Activated CD4-positive, alpha-beta T cell treated with anti-CD3 and anti-CD28 coated beads, Interleukin-2, Interleukin-6, amounts not matched to agents 100 ng/mL and 50 ng/mL, durations not matched to agents 16 hours and 8 hours (primary cell): ENCODE results near the gene GALNTL6.
"Not testable (repeated sequence)": the region's sequence is repeated elsewhere in the genome, so short reads cannot be mapped to it uniquely, and the experiment has no call there.

Experiments
- DNase-seq: peaks from one replicate; pipeline ENCODE4 v3.0.0-alpha.2; 2020

GALNTL6 gene

DNA sequence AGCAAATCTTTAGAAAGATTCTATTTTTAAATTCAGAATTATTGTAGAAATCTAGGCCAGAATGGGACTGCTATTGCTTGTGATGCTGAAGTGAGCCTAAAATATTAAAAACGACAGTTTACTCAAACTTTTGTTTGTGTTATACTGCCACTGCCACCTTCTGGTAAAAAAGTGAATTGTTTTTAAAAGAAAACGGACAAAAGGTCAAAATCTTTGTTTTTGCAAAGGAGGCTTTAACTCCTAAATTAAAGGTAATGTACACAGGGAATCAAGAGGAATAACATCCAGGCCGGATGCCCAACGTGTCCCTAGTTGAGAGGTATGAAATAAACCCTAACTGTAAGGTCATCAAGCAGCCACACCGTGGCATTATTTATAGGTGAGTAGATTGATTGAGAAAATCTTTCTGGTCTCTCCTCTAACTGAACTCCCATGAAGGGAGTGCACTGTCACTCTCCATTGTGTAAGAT lies 1017.1 kb downstream of the GALNTL6 start:
- no peak for DNase-seq

DNA sequence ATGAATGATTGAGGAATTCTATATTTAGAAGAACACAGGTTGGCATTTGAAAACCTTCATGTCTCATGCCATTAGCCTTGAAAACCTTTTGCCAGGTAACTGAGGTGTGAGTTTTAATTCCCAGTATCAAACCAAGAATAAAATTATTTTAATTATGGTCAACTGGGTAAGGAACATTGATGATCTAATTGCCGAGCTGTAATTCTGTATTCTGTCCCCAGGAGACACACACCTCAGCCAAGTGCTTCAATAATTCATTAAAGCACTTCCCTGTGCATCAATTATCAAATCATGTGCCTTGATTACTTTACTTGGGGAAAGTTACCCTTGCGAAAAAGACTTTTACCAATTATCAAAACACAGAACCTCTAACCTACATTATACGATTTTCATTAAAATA lies 1023.5 kb downstream of the GALNTL6 start:
- DNase-seq, result no peak

DNA sequence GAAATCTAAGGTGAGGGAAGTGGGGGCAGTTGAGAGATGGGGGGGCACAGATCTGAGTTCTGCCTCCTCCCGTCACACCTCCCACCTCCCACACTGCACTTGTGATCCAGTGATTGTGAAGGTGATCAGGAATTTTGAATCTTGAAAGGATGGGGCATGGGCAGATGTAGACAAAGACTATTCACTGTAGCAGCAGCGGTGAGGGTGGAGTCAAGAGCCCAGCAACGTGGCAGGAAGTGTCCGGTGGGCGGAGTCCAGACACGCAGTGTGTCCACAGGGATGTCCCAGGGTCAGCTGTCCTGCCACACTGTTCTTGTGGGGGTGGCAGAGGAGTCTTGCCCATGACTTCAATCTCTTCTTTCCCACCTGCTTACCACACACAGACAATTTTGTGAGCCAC lies 1024.9 kb downstream of the GALNTL6 start:
- no peak for DNase-seq

DNA sequence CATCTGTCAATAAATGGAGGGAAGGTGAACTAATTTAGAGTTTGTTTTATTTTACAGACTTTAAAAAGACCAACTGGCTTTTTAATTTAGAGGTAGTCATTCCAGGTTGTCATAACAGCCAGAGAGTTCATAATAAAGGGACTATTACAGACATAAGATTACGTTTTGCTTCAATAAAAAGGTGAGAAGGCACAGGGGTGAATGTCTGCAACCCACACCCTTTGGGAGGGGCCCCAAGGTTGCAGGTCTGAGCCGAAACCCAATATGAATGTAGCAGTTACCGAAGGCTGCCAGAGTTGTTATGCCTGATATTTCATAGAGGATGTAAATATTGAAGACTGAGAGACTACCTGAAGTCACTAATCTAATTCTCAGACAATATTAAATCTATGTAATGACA lies 1025.7 kb downstream of the GALNTL6 start:
- no peak for DNase-seq

DNA sequence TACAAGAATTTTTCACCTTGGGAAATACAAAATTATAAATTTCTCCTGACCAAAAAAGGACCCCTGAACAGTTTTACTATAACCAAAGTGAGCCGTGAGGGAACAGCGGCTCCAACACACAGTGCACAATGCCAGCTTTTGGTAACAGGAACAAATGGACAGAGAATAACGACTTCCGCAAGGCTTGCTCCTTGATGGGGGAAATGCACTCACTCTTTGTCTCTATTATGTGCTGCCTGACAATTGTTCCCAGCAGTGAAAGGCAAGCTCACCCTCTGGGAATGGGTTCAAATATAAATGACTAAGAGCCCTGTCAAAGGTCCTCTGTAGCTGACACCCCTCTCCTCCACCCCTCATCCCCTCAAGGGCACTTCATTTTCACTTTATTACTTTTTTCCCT lies 1029.6 kb downstream of the GALNTL6 start:
- no peak for DNase-seq

DNA sequence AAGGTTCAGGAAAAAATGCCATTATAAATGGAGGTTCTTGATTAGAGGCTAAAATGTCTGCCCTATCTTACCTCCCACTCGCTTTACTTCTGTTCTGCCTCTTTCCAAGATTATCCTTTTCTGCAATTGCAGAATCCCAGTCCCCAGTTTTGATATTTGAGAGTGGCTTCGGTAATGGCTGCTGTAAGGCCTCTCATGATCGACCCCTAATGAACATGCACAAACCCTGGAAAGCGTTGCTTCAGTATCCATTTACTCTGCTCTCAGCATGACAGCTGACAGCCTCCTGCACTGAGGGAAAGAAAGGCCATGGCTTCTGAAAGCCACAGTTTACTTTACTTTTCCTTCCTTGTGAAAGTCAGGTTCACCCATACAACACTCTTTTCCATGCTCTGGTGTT lies 1030.0 kb downstream of the GALNTL6 start:
- no peak for DNase-seq

DNA sequence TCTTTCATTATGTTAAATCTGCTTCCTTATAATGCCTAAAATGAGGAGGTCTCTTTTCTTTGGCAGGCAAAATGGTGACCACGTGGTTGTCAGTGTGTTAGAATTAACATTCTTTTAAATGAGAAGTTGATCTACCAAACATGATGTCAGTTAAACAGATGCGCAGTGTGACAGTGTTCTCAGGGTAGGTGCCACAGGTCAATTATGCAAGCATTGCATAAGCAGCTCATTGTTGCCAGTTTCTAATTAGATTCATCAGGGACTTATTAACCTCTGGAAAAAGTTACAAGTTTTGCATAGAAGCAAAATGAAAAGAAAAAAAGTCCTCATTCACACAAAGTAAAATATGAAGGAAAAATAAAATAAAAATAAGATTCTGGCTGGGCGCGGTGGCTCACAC lies 1031.4 kb downstream of the GALNTL6 start:
- no peak for DNase-seq

DNA sequence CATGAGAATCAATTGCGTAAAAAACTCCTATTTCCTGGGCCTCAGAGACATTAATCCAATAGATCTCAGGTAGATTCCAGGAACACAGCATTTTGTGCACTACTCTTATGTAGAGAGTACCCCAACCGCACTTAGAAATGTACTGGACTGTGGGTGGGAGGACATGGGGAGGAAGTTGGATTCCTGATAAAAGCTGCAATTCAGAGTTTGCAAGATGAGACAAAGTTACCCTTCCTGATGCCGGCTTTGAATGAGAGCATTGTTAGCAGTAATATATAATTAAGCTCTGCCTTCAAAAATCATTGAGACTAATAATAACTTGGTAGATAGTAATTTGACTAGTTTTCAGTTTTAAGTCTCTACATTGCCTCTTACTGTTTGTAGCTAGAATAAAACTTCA lies 1032.1 kb downstream of the GALNTL6 start:
- no peak for DNase-seq

DNA sequence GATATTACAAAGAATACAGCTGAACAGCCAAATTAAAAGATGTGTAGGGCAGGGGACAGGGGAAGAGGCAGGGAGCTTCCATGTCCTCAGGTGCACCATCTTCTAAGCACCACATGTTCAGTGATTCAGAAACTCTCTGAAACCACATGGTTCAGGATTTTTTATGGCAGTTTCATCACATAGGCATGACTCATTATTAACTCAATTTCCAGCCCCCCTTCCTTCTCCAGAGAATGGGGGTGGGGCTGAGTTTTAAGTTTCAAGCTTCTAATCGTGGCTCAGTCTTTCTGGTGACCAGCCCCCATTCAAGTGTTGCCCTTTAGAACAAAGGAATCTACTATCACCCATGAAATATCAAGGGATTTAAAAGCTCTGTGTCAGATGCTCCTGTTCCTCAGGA lies 1037.6 kb downstream of the GALNTL6 start:
- no peak for DNase-seq

DNA sequence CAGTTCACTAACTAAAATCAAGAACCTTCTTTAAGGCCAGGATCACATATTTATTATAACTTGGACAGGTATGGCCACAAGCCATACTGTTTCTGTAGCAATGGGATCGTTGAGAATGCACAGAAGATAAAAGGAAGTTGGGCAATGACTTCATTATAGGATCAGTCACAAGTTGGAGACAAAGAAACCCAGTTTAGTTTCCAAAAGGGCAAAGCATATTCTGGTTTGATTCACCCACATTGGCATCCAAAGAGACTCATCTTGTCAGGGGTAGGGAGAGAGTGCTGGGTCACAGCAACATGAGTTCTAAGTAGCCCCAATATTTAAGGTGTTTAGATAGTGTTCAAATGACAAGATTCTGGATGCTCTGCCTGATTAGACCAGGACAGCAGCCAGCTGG lies 1038.3 kb downstream of the GALNTL6 start:
- no peak for DNase-seq

DNA sequence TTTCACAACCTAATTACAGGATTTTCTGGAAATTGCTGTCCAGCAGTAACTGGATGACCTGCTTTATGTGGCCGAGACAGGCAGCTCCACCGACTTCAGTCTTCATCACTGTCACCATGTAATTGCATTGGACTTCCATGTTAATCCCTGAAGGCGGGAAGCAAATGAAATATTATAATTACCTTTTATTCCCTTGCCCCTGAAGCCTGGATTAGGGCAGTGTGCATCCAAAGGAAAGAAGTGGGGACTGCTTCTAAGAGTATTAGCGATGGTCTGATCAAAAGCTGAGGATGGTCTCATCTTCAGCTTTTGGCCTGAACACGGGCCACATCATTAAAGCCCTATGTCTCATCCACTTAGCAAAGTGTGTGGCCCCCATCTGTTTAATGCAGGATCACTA lies 1043.8 kb downstream of the GALNTL6 start:
- no peak for DNase-seq

DNA sequence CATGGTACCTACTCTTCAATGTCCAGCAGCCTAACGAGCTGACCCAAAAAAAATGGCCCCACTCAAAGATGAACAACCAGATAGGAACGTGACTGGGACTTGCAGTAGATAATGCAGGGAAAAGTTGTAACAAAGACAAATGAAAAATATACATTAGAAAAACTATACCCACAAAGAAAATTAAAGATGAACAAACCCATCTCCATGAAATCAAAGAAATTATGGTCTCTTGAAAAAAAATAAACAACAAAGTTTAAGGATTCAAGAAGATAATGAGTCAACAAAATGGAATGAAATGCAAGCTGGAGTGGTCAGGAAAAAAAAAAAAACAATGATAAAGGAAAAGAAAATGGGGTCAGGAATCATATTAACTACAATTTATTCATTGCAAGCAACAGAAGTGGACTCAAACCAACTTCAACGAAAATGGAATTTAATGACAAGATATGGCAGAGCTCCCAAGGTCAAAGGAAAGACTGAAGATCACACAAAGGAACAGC lies 1045.6 kb downstream of the GALNTL6 start:
- no peak for DNase-seq

DNA sequence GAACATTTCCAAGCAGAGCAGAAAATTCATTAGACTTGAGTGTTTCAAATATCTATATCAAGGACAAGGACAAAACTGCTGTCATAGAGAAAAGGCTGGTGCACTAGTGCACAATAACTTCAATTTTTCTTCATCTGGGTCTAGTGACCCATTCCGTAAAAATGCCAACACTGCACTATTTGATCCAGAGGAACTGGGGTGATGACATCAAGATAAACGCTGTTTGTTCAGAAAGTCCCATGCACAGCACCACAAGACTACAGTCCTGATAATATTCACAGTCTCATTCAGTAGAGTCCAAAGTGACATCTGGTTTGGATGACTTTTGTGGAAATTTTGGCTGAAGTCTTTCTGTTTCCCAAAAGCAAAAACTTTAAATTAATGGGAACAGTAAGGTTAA lies 1051.9 kb downstream of the GALNTL6 start:
- DNase-seq, result no peak

DNA sequence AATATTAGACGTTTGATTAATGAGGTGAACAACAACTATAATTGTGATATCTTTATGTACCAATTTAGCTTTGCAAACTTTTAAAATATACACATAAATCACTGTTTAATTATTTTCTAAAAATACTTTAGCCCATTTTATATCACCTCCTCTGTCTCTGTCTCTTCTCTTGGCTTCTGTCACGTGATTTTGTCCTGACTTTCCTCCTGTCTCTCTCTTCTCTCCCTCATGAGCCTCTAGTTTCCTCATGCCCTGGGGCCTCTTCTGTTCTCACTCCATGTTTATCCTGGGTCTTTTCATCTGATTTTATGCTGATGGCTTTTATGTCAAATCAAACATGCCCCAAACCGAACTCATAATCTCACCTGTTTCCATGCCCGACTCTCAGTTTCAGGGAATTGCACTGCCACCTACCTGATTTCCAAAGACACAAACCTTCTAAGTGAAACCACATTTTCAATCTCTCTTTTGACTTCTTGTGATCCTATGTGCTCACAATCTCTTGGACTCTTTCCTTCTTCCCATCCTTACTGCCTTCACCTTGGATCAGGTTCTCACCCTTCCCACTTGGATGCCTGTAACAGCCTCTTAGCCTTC lies 1052.4 kb downstream of the GALNTL6 start:
- DNase-seq, result no peak

DNA sequence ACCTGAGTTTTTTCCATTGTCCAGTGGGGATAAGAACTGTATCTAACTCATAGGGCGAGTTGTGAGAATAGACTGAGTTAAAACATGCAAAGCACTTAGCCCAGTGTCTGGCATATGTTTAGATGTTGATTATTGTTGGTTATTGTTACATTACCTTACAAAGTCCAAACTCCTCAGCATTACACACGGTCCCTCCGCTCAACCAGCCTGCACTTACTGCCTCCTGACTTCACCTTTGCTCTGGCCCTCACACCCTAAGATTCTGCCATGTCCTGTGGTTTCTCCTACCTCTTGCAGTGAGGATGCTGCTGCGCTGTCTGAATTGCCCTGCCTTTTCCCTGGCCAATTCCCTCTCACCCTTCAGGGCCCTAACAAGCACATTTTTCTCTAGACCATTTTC lies 1053.2 kb downstream of the GALNTL6 start:
- no peak for DNase-seq

DNA sequence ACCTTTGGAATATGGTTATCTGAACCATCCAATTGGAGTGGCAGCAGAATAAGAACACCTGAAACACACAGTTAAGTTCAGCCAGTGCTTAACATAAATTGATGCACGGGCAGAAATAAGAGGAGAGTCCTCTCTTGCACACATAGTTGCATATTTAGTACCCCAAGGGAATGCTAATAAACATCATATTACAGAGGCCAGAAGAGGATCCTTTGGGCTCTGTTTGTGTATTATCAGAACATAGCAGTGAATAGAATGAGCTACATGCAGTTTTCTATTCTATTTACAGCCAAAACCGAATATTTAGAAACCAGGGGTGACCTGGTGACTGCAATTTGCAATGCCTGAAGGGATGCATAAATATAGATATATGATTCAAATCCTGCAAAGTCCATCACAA lies 1054.6 kb downstream of the GALNTL6 start:
- DNase-seq, result no peak

DNA sequence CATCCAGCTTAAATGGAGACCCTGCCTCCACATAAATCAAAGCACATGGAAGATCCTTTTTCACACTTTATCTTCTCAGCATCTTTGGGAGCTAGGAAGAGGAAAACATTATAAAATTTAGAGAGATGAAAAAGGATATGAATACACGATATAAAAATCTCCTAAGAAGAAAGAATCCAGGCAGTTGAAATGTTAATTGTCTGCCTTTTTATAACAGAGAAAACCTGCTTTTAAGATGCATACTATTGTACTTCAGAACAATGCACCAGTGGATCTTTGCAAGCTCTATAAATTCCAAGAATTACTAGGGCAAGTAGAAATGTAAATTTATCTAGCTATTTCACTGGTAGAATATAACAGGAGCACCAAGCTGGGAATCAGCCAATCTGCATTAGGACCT lies 1055.1 kb downstream of the GALNTL6 start:
- DNase-seq, result no peak

DNA sequence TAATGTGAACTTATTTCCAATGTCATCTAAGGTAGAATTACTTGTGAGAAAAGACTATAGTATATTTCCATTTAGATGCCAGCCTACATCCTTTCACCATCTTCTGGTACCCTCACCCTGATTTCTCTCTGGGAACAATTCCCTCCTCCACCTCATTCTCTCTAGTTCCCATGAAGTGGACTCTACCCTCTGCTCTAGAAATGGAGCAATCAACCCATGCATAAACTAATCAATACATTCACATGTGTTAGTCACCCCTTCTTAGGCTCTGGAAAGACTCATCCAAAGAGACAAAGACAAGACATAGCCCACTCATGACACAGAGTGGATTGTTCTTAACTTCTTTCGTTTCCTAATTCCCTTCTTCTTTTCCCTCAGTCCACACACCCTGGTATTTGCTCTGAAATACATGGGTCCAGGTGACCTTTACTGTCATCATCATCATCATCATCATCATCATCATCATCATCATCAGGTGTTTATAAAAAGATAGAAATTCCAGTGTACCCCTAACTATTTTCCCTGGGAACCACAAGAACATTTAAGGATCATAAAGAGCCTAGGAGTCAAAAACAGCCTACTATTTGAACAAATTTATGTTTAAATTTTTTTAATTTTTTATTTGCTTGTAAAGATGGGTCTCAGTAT lies 1056.5 kb downstream of the GALNTL6 start:
- DNase-seq, result no peak

DNA sequence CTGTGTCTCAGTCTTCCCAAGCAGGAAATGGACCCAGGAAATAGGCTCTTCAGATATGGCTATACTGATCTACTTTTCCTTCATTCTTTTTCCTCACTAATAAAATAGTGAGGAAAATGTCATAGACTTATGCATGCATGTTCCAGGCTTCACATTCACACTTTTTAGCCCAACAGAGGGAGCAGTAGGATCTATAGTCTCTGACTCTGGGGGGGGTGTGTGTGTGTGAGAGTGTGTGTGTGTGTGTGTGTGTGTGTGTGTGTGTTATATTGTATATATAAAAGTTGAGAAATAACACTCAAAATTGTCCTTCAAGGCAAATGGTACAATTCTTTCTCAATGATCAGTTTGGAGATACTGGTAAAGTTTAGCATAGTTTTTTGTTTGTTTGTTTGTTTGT lies 1058.2 kb downstream of the GALNTL6 start:
- DNase-seq, result no peak

DNA sequence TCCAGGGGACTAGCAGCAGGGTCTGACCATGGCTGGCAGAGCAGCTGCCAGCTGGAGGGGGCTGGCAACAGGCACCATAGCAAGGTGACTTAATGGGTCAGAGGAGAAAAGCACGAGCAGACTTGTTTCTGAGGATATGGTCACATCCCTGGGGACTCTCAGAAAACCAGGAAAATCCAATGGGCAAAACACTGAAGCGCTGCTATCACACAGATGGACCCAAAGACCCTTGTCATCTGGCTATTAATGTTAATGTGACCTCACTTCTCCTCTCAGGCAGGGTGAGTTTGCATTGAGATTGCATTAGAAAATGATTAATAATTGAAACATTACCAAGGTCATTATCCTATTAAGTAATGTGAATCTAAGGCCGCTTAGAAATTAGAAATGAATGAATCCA lies 1061.7 kb downstream of the GALNTL6 start:
- DNase-seq, result no peak

DNA sequence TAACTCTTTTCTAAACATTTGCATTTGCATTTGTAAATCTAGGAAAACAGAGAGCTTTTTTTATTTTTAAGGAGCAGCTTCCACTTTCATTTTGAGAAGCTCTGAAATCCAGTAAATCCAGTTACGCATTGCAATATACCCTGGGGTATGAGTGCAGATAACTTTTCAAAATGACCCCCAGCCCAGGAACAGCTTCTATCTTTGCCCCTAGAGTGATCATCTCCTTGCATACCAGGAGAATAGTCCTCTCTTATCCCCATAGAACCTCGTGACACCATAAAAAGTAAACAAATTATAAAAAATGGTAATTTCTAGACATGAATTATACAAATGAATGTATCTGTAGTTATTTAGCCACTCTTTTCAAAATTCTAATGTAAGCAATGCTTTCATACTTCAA lies 1063.2 kb downstream of the GALNTL6 start:
- no peak for DNase-seq

DNA sequence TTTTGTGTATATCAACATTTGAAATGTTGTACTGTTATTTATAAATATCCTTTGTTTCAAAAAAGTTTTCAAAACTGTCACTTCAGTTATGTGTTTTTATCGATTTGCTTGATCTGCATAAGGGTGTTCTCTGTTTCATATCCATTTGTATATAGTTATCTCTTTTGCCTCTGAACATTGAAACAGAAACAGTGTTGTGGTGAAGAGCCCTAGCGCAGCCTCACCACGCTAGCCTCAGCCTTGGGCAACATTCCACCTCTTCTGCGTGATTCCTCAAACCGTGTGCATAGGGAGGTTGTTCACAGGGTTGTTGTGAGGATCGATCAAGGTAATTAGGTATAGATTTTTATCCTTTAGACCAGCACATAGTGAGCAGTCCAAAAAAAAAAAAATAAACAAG lies 1068.4 kb downstream of the GALNTL6 start:
- no peak for DNase-seq

DNA sequence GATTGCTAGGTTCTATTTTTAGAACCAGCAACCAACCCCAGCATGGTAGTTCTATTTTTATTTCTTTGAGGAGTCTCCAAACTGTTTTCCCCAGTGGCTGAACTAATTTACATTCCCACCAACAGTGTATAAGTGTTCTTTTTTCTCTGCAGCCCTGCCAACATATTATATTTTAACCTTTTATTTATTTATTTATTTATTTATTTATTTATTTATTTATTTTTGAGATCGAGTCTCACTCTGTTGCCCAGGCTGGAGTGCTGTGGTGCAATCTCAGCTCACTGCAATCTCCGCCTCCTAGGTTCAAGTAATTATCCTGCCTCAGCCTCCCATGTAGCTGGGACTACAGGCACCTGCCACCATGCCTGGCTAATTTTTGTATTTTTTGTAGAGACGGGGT lies 1074.2 kb downstream of the GALNTL6 start:
- not testable (repeated sequence) for DNase-seq

DNA sequence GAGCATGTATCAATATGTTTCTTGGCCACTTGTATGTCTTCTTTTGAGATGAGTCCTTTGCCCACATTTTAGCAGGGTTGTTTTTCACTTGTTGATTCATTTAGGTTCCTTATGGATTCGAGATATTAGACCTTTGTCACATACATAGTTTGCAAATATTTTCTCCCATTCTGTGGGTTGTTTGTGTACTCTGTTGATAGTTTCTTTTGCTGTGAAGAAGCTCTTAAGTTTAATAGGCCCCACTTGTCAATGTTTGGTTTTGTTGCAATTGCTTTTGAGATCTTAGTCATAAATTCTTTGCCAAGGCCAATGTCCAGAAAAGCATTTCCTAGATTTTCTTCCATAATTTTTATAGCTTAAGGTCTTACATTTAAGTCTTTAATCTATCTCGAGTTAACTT lies 1074.8 kb downstream of the GALNTL6 start:
- no peak for DNase-seq

DNA sequence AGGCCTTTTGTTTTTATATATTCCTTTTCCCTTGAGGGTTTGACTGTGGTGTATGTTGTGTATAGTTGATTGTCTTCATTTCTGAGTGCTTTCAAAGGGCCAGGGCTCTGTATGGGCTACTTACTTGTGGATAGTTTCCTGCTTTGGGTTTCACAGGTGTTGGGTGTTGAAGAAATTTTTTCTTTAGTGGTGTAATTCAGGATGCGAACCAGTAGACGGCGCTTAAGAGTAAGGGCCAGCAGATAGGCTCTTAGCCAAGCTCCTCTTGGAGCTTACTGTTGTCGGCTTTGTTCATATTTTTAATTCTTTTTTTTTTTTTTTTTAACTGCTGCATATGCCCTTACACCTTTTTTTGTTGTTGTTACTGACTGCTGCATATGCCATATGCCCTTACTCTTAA lies 1079.1 kb downstream of the GALNTL6 start:
- peak; percentile 14 for DNase-seq
